Cerebellar cortex (tissue), 1 donor: Measurements from ENCODE around the gene RPS6KA4.
A peak's percentile ranks its signal among the peaks of the same experiment; 100 is the strongest.

Source experiments
- DNase-seq: peaks from one replicate; pipeline ENCODE4 v3.0.0-alpha.2; 2015; ENCODE audit warnings: low spot score

Gene RPS6KA4

DNA sequence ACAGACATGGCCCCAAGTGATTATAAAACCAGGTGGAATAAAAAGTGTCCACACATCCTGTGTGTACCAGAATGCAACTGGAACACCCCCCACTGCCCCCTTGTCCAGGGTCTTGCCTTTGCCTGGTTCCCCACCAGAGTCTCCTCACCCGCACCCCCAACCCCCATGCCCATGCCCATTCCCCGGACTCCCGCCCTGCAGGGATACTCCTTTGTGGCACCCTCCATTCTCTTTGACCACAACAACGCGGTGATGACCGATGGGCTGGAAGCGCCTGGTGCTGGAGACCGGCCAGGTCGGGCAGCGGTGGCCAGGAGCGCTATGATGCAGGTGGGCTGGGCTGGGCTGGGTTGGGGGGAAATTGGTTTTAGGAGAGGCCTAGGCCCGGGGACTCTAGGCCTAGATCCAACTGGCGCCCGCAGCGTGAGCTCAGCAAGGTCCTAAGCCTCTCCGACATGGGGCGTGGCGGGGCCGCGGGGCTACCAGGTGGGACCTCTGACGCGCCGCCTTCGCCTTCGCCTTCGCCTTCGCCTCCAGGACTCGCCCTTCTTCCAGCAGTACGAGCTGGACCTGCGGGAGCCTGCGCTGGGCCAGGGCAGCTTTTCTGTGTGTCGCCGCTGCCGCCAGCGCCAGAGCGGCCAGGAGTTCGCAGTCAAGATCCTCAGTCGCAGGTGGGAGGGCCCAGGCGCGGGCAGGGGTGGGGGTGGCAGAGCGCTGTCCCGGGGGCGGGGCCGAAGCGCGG is 9.1 kb downstream of the RPS6KA4 start:
- no peak for DNase-seq

DNA sequence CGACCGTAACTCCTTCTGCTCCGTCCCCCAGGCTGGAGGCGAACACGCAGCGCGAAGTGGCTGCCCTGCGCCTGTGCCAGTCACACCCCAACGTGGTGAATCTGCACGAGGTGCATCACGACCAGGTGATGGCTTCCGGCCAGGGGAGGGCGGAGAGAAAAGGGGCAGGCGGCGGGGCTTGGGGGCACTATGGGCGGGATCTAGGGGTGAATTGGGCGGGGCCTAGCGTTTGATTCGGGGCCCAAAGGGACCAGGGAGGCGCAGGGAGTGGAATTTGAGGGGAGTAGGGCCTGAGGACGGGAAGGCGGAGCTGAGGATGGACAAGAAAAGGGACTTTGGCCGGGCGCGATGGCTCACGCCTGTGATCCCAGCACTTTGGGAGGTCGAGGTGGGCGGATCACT is 9.7 kb downstream of the RPS6KA4 start:
- DNase-seq, result no peak

DNA sequence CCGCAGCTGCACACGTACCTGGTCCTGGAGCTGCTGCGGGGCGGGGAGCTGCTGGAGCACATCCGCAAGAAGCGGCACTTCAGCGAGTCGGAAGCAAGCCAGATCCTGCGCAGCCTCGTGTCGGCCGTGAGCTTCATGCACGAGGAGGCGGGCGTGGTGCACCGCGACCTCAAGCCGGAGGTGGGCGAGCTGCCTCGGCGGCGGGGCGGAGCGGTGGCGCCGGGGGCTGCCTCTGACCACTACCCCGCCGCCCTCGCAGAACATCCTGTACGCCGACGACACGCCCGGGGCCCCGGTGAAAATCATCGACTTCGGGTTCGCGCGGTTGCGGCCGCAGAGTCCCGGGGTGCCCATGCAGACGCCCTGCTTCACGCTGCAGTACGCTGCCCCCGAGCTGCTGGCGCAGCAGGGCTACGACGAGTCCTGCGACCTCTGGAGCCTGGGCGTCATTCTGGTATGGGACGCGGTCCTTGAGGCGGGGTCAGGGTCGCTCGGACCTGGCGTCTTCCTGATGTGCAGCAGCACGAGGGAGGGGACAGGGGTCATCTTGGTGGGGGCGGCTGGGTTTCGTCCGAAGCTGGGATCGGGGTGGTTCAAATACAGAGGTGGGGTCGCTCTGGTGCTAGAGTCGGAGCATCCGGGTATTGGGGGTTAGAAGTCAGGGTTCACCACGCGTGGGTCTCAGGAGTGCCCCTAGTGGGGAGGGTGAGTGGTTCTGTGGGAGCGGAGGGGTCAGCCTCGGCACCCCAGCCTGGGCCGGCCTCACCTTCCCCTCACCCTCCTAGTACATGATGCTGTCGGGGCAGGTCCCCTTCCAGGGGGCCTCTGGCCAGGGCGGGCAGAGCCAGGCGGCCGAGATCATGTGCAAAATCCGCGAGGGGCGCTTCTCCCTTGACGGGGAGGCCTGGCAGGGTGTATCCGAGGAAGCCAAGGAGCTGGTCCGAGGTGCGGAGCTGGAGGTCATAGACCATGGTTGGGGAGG is 10.8 kb downstream of the RPS6KA4 start:
- DNase-seq, result no peak

DNA sequence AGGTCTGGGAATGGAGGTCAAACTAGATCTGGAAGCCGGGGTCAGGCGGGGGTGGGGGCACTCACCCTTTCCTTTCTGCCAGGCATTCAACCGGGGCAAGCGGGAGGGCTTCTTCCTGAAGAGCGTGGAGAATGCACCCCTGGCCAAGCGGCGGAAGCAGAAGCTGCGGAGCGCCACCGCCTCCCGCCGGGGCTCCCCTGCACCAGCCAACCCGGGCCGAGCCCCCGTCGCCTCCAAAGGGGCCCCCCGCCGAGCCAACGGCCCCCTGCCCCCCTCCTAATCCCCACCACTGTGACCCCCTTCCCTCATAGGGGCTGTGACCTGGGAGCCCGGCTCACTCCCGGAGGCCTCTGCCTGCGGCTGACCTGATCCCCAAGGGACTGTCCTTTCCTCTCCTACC is 12.2 kb downstream of the RPS6KA4 start:
- DNase-seq, result no peak

DNA sequence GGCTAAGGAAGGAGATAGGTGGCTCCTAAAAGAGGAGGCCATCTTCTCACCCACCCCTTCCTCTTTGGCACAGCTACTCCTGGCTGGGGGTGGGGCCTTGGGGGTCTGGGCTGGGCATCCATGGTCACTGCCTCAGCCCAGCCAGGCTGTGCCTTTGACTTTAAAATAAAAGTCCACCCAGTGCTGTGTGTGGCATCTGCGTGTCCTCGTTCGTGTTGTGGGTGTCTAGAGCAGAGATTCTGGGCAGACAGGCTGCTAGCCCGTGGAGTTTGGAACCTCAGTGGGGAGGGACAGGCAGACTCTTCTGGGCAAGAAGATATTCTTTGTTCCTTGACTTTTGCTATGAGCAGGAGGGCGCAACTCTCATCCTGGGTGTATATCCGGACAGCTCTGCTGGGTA is 13.1 kb downstream of the RPS6KA4 start:
- DNase-seq, result no peak

DNA sequence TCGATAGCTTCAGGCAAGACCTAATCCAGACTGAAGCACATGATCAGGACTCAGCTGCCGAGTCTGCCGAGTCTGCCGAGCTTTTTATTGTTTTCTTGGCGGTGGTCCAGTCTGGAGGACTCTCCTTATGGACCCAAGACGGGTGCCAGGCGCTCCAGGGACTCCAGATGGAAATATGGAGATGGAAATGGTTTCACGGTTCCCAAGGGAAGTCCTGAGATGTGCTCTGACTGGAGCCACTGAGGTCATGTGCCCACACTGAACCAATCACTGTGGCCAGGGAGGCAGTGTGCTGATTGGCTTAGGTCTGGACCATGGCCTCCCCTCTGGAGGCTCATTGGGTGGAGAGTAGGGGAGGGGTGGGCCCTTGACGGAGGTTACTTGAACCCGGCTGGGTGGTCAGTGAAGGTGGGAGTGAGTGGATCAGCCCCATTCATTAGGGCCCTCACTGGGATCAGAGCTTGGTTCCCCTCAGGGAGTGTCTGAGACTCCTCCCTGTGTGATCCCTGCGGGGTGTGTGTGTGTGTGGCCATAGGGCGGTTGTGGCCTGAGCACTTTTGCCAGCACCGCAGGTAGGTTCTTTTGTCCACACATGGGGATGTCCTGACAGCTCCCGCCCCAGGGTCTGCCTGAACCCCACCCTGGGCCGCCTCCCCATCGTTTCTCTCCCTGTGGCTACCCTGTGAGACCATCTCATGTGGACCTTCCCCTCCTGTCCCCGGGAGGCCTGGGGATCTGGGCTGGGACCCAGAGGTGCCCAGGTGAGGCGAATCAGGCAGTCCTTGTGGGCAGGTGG is 14.0 kb downstream of the RPS6KA4 start:
- DNase-seq, result peak; percentile 100

DNA sequence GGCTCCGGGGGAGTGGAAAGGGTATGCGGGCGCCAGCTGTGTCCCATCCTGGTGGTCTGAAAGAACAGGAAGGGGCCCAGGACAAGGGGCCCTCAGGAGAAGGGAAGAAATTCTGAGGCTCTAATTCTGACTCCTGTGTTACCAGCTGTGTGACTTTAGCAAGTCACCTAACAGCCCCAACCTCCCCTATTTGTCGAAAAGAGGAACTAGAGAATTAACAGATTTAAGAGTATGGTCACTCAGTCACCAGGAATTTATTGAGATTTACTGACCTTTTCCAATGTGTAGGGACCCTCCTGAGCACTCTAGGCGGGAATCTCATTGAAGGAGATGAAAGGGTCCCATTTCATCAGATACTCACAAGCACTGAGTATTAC is 14.6 kb downstream of the RPS6KA4 start:
- DNase-seq, result no peak

DNA sequence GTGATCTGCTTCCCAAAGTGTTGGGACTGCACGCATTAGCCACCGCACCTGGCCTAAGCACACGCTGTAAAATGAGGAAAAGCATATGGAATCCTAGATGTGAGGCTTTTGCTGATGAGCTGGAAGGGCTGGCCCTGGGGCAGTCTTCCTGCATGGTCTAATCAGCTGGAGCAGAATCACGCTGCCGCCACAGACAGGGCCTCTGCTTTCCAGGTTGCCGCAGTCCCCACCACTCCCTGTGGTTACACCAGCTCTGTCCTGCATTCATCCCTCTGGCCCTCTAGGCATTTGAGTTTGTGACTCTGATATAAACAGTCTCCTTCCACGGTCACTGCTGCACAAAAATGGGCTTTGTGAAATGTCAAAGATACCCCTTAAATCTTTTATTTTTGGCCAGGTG is 17.1 kb downstream of the RPS6KA4 start:
- DNase-seq, result no peak

DNA sequence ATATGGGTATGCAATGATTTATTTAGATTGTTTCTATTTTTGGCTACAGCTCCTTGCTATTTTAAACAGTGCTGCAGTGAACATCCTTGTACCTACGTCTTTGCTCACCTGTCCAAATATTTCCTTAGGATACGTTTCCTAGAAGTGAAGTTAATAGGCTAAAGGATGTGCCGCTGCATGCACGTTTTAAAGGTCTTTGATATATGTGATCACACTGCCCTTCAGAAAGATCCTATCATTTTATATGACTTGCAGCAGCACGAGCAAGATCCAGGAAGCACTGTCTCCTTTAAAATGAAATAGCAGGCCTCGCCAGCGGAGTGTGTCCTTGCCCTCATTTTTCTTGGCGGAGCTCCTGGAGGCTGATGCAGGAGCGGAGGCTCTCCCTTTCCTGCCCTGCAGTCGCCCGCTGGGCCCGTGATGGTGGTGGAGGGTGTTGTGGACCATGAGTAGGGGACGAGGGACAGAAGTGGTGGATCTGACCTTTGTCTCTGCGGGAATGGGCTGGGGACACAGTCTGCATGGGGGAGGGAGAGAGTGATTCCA is 19.4 kb downstream of the RPS6KA4 start:
- peak; percentile 96 for DNase-seq

DNA sequence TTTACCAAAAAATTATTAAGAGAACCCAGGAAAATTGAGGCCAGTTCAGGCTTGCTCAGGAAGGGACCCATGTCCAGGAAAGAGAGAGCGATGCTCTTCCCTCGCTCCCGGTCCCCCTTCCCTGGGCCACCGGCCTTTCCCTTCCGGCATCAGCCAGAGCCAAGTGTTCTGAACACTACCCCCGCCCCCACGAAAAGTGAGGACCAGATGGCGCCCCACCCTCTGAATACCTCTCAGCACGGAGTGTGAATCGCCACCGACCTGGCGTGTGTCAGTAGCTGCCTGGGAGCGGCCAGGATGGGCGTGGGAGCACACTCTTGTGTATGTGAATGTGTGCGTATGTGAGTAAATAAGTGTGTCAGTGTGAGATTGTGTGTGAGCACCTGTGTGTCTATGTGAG is 20.2 kb downstream of the RPS6KA4 start:
- peak; percentile 92 for DNase-seq

DNA sequence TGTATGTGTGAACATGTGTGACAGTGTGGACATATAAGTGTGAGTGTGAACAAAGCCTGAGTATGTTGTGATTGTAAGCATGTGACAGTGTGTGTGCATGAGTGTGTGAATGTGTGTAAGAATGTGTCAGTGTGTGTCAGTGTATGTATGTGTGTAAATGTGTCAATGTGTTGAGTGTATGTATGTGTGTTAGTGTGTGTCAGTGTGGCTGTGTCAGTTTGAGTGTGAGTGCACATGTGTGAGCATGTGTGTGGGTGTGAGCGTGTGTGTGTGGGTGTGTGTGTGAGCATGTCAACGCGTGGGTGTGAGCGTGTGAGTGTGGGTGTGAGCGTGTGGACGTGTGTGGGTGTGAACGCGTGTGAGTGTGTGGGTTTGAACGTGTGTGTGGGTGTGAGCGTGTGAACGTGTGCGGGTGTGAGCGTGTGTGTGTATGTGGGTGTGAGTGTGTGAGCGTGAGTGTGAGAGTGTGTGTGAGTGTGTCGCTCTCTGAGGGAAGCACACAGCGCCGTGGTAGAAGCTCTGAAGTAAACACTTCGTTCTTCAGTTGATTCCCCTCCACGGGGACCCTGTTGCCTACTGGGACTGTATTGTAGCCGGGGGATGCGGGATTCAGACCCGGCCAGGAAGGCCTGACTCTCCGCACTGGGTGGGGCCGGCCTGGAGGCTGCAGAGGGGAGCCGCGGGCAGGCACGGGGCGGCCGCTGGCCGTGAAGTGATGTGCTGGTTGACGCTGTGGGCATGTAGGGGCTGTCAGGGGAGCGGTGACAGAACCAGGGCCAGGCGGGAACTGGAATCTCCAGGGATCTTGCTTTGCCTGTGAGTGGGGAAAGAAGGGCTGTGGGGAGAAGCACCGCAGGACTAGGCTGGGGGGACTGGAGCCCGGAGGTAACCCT is 21.1 kb downstream of the RPS6KA4 start:
- DNase-seq, result peak; percentile 52

DNA sequence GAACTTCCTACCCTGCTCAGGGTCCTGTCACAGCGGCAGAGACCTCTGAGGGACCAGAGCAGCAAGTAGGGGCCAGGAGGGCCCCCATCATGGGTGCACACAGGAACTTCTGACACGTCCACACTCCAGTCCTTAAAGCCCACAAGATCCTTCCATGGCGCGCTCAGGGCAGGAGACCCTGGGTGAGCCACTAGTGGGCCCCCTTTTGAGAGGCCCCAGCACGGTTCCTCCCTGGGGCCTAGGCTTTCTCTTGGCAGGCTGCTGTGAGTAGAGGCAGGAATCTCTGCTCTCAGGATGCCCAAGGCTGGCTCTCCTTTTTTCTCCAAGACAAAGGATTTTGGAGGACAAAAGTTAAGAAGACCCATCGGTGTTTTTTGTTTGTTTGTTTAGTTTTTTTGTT is 22.4 kb downstream of the RPS6KA4 start:
- DNase-seq, result peak; percentile 28

DNA sequence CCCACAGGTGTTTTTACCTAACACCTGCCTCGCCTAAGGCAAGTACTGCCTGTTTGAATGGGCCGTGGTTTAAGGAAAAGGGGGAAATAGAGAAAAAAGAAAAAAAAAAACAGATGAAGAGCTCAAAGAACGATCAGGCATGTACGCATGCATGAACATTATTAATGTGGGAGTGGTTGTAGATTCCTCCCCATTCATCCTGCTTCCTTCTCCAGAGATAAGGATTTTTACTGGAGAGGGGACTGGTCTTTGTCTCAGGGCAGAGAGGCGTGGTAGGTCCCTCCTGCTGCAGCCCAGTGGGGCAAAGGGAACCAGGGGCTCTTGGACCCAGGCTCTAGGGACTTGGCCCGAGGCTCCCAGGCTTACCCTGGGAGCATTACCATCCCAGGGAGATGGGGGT is 23.1 kb downstream of the RPS6KA4 start:
- DNase-seq, result no peak

DNA sequence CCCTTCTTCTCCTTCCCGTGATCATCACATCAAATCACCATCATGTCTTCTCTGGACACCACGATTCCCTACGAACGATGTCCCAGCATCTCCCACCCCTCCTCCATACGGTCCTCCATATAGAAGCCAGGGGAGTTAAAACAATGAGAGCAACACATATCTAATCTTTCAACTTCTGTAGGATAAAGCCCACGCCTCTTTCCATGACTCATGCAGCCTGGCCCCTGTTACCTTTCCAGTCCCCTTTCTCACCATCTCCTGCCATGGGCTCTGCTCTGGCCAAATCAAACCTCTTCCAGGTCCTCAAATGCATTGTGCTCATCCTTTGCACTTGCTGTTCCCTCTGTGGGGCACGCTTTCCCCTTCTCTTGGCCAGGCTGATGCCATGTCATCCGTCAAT is 23.6 kb downstream of the RPS6KA4 start:
- DNase-seq, result peak; percentile 38

DNA sequence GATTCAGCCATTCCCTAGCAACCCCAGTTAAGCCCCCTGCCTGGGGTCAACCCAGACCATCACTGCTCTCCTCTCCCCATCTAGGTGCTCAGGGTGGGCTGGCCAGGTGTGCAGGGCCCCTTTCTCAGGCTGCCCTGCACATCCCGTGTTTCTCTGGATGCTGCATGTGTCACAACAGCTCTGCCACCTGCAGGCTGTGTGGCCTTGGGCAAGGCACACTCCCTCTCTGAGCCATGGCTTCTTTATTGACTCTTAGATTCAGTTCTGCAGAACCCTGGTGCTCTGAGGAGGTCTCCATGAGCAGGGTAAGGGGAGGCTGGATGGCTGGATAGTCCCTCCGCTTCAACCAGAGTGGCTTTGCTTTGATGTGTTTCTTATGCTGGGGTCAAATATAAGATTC is 24.6 kb downstream of the RPS6KA4 start:
- DNase-seq, result no peak

DNA sequence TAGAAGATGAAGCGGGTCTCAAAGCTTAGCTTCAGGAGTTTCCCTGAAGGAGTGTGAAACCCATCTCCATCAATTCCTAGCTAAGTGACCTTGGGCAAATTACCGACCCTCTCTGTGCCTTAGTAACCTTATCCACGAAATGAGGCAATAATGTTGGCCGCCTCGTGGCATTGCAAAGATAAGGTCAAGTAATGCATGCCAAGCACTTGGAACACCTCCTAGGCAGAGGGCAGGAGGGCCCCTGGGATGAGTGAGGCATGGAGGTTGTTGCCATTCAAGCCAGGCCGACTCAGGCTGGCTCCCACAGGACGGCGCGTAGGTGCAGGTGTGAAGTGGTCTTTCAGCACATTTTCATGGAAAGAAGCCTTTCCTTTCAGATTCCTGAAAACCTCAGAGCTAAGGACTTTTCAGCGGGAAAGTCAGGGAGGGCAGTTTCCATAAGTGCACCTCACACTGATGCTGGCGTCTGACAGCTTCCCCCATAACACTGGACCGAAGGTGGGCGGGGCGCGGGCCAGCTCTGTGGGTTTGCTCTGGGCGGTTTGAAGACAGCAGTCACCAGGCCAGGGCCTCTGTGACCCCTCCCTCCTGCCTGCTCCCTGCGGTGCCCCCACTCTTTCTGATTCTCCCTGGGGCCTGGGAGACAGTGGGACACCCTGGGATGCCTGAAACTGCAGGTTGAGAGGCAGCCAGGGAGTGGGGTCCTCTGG is 25.2 kb downstream of the RPS6KA4 start:
- no peak for DNase-seq

DNA sequence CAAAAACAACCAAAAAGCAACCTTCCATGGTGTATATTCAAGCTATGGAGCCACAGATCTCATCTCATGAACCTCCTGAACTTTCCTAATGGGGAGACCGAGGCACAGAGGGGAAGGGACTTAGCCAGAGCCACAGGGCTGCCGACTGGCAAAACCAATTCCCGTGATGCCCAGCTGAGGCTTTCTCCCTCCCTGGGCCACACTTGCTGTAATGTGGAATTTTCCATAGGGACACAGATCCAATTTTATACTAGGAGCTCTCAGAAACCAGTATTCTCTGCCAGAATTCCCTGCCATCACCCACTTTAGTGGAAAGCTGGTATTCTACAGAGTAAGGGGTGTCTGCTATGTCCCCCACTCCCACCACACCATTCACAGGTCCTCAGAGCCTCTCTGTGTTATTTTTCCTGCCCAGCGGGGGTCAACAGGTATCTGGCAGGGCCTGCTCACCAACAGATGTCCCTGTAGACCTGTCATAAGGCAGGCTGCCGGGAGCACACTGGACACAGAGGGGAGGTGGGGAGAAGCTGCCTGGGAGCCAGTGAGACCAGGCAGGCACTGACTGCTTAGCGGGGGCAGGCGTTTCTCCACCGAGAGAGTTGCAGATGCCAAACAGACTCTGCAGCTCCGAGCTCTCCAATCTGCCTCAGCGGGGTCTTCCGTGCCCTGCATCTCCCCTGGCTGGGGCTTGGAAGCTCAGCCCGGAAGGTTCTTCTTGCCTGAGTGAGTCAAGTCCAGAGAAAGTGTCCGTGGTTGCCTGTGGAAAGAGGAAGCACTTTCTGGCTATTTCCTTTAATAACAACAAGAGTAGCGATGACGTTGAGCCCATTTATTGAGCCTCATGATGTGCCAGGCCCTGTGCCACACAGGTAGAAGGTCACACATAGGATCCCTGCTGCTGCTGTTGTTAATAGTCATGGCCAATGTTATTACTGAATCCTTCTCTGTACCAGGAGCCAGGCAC is 26.3 kb downstream of the RPS6KA4 start:
- DNase-seq, result peak; percentile 95

DNA sequence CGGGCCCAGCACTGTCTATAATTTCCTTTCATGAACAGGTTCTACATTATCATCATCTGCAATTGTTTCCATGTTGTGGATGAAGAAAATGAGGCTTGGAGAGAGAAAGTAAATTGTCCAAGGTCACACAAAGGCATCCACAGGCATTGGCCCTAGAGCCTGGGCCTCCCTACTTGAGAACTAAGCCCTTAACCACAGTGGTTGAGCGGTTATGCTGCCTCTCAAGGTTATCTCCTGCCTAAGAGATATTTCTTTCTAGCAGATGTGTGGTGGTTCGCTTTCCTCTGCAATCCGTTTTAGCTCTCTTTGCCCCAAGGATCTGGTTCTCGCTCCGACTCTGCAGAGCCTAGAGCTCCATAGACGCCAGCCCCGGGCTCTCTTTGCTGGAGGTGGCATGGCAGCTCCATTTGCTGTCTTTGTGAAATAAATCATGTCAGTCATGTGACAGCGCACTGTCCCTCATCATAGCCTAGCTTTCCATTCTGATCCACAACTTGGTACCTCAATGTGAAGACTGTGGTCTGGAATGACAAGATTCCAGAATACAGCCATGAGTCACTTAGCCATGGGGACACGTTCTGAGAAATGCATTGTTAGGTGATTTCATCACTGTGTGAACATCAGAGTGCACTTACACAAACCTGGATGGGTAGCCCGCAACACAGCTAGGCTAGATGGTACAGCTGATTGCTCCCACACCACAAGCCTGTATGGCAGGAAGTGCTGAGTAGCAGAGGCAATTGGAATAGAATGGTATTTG is 27.2 kb downstream of the RPS6KA4 start:
- DNase-seq, result no peak
